GM13977 (cell line): ENCODE results near the gene ZNF883.

Source experiments
- DNase-seq: peaks from one replicate; pipeline ENCODE4 v3.0.0; 2012; ENCODE audit warnings: low spot score
- CTCF ChIP-seq: IDR thresholded peaks from 2 replicates; pipeline ENCODE4 v1.5.1; 2012; ENCODE audit warnings: mild to moderate bottlenecking, control low read depth; ENCODE audit not compliant: insufficient read depth; ENCODE audit errors: extremely low read depth, missing control alignments
- in situ Hi-C: fragments of 300-500 bp; cut with MboI; formaldehyde crosslinking; loops from one replicate; pipeline ENCODE4 v1.12.0; 2022; ENCODE audit warnings: low sequenced_read_pairs, low pct_unique_long_range_greater_than_20kb, mixed read lengths, inconsistent platforms; ENCODE audit not compliant: unreplicated experiment

Gene ZNF883

GRCh38 chr9:113026200-113026599 is 14.2 kb upstream of the ZNF883 start:
- in situ Hi-C loops: no loop called here
- no peak for DNase-seq
- no peak for TF ChIP-seq CTCF

- no peak for TF ChIP-seq CTCF
- DNase-seq: no peak
- in situ Hi-C loops: no loop called here
These were observed 6.3 kb upstream of the ZNF883 start for GRCh38 chr9:113018247-113018646.

GRCh38 chr9:113012492-113012891 is 500 bp upstream of the ZNF883 start:
- TF ChIP-seq CTCF: no peak
- in situ Hi-C loops: no loop called here
- DNase-seq: no peak

- in situ Hi-C loops: no loop called here
- no peak for TF ChIP-seq CTCF
- no peak for DNase-seq
These were observed 6.2 kb downstream of the ZNF883 start for GRCh38 chr9:113005777-113006176.

- in situ Hi-C loops: no loop called here
- DNase-seq: no peak
- TF ChIP-seq CTCF: no peak
These were observed 14.6 kb downstream of the ZNF883 start for GRCh38 chr9:112997236-112997941.

GRCh38 chr9:112971415-112971814 is 40.6 kb downstream of the ZNF883 start:
- TF ChIP-seq CTCF: peak; percentile 31
- in situ Hi-C loops: no loop called here
- no peak for DNase-seq

GRCh38 chr9:112970939-112971338 is 41.1 kb downstream of the ZNF883 start:
- no peak for DNase-seq
- in situ Hi-C loops: no loop called here
- TF ChIP-seq CTCF: no peak
